ENCODE data around the gene OSMR.

The OSMR gene

GRCh38 chr5:38932854-38933408, 87.1 kb downstream of the OSMR start:
- no peak for DNase-seq

GRCh38 chr5:38935437-38935836, 89.6 kb downstream of the OSMR start:
- no peak for DNase-seq

- no peak for DNase-seq
These were observed 90.5 kb downstream of the OSMR start for GRCh38 chr5:38936269-38936668.

- DNase-seq: no peak
These were observed 92.6 kb downstream of the OSMR start for GRCh38 chr5:38938424-38938823.

- DNase-seq: no peak
These were observed 93.2 kb downstream of the OSMR start for GRCh38 chr5:38938973-38939372.

- no peak for DNase-seq
These were observed 94.5 kb downstream of the OSMR start for GRCh38 chr5:38940230-38940858.

- DNase-seq: no peak
These were observed 96.1 kb downstream of the OSMR start for GRCh38 chr5:38941912-38942311.

- DNase-seq: no peak
These were observed 98.5 kb downstream of the OSMR start for GRCh38 chr5:38944282-38944681.

GRCh38 chr5:38948501-38948900, 102.7 kb downstream of the OSMR start:
- DNase-seq: no peak

- DNase-seq: no peak
These were observed 107.7 kb downstream of the OSMR start for GRCh38 chr5:38953426-38954012.

- no peak for DNase-seq
These were observed 115.9 kb downstream of the OSMR start for GRCh38 chr5:38961691-38962090.

- no peak for DNase-seq
These were observed 122.9 kb downstream of the OSMR start for GRCh38 chr5:38968665-38969064.

- no peak for DNase-seq
These were observed 132.2 kb downstream of the OSMR start for GRCh38 chr5:38978036-38978435.

- DNase-seq: no peak
These were observed 133.7 kb downstream of the OSMR start for GRCh38 chr5:38979535-38979934.
